Liver (tissue), 9 donors: ENCODE results near the gene LMNTD2. TPM values are rescaled to one million over a fixed set of nuclear protein-coding genes. Genes with fewer than 3 reads are reported as not detected.
A peak's percentile ranks its signal among the peaks of the same experiment; 100 is the strongest.
"Not testable (repeated sequence)": the region's sequence is repeated elsewhere in the genome, so short reads cannot be mapped to it uniquely, and the experiment has no call there.

Experiments used
- DNase-seq: peaks from one replicate; pipeline ENCODE4 v3.0.0-alpha.2; 2017; ENCODE audit warnings: low spot score
- H3K27ac ChIP-seq, 2 donors: one replicate each; pipeline ENCODE4 v1.7.0; 2013; ENCODE audit warnings: inconsistent platforms in 2 of 2, low read length in 2 of 2, control low read depth in 1 of 2, low read depth in 1 of 2, mild to moderate bottlenecking in 1 of 2
- H3K27me3 ChIP-seq, 4 donors: one replicate each; pipeline versions ENCODE4 v1.6.1 to v1.7.0; 2013; ENCODE audit warnings: low read length in 3 of 4, inconsistent platforms in 1 of 4, mild to moderate bottlenecking in 1 of 4, moderate library complexity in 1 of 4; ENCODE audit not compliant: control insufficient read depth in 4 of 4, insufficient read depth in 4 of 4
- H3K36me3 ChIP-seq, 4 donors: one replicate each; pipeline versions ENCODE4 v1.6.1 to v1.7.0; 2013; ENCODE audit warnings: low read length in 3 of 4, mild to moderate bottlenecking in 3 of 4, low read depth in 1 of 4, moderate library complexity in 1 of 4; ENCODE audit not compliant: control insufficient read depth in 4 of 4, insufficient read depth in 3 of 4
- H3K4me1 ChIP-seq, 4 donors: one replicate each; pipeline versions ENCODE4 v1.6.1 to v1.7.0; 2013; ENCODE audit warnings: low read length in 3 of 4, mild to moderate bottlenecking in 3 of 4, moderate library complexity in 1 of 4; ENCODE audit not compliant: control insufficient read depth in 4 of 4, insufficient read depth in 4 of 4
- H3K4me3 ChIP-seq, 3 donors: one replicate each; pipeline versions ENCODE4 v1.6.1 to v1.7.0; 2013; ENCODE audit warnings: low read length in 3 of 3, control low read depth in 1 of 3, low read depth in 1 of 3, mild to moderate bottlenecking in 1 of 3
- H3K9ac ChIP-seq, 2 donors: one replicate each; pipeline ENCODE4 v1.7.0; 2013; ENCODE audit warnings: low read length in 2 of 2, mild to moderate bottlenecking in 2 of 2, moderate library complexity in 2 of 2, control low read depth in 1 of 2, low read depth in 1 of 2
- H3K9me3 ChIP-seq, 4 donors: one replicate each; pipeline versions ENCODE4 v1.6.1 to v1.7.0; 2013; ENCODE audit warnings: low read length in 3 of 4; ENCODE audit not compliant: control insufficient read depth in 4 of 4
- CTCF ChIP-seq: fragments of 150-350 bp; IDR thresholded peaks from 2 replicates; pipeline ENCODE4 v1.5.1; 2017; ENCODE audit warnings: improper control_type of control experiment, low read depth, low read length; ENCODE audit not compliant: missing input control
- EGR1 ChIP-seq, 2 donors: IDR thresholded peaks; 2 replicates each; pipeline ENCODE4 v1.6.1; 2016 to 2018; ENCODE audit warnings: antibody characterized with exemption in 2 of 2, low read depth in 2 of 2
- FOXA1 ChIP-seq: IDR thresholded peaks from 2 replicates; pipeline ENCODE4 v1.6.1; 2016; ENCODE audit warnings: antibody characterized with exemption
- GABPA ChIP-seq, 2 donors: IDR thresholded peaks in 1 of 2; conservative IDR thresholded peaks in 1 of 2; 2 replicates each; pipeline ENCODE4 v1.6.1; 2016; ENCODE audit warnings: antibody characterized with exemption in 2 of 2, mild to moderate bottlenecking in 1 of 2, moderate library complexity in 1 of 2
- HNF4G ChIP-seq: IDR thresholded peaks from 2 replicates; pipeline ENCODE4 v1.6.1; 2016; ENCODE audit warnings: antibody characterized with exemption
- JUND ChIP-seq, 2 donors: IDR thresholded peaks; 2 replicates each; pipeline ENCODE4 v1.6.1; 2016; ENCODE audit warnings: antibody characterized with exemption in 2 of 2
- RAD21 ChIP-seq, 2 donors: IDR thresholded peaks; 2 replicates each; pipeline ENCODE4 v1.6.1; 2016; ENCODE audit warnings: antibody characterized with exemption in 2 of 2, mild to moderate bottlenecking in 2 of 2
- REST ChIP-seq: IDR thresholded peaks from 2 replicates; pipeline ENCODE4 v1.6.1; 2016; ENCODE audit warnings: antibody characterized with exemption, mild to moderate bottlenecking
- RXRA ChIP-seq, 2 donors: IDR thresholded peaks; 2 replicates each; pipeline ENCODE4 v1.6.1; 2017 to 2018; ENCODE audit warnings: antibody characterized with exemption in 2 of 2, mild to moderate bottlenecking in 1 of 2
- SP1 ChIP-seq: IDR thresholded peaks from 2 replicates; pipeline ENCODE4 v1.6.1; 2018; ENCODE audit warnings: antibody characterized with exemption, mild to moderate bottlenecking
- TAF1 ChIP-seq: conservative IDR thresholded peaks from 2 replicates; pipeline ENCODE4 v1.6.1; 2016; ENCODE audit warnings: antibody characterized with exemption, mild to moderate bottlenecking
- YY1 ChIP-seq: IDR thresholded peaks from 2 replicates; pipeline ENCODE4 v1.6.1; 2016; ENCODE audit warnings: antibody characterized with exemption, mild to moderate bottlenecking
- WGBS: extraction: QIAGEN DNeasy Blood & Tissue Kit; methylation state at CpG from one replicate; pipeline ENCODE4 v1.1.7; 2013; 5-methylcytosine and 5-hydroxymethylcytosine counted together
- polyA plus RNA-seq, 2 donors: library from polyadenylated mRNA; stranded (reverse) in 1 of 2; unstranded in 1 of 2; fragments of 200-250 nt in 1 of 2; fragments of >200 nt in 1 of 2; fragmentation: Nextera tagmentation in 1 of 2; extraction: Ambion mirVana in 1 of 2; gene quantifications; one replicate each; pipeline versions ENCODE4 v1.2.1 to v1.2.3, GENCODE V29; 2013 to 2015
- total RNA-seq, 2 donors: library from RNA; depleted of rRNA; stranded (reverse); fragments of >200 nt; gene quantifications; one replicate each; pipeline ENCODE4 v1.2.3, GENCODE V29; 2014
- donor health status: healthy.
- donor health status: healthy.
- donor health status: healthy.
- donor health status: healthy.
- donor health status: healthy.

Gene LMNTD2
- total and polyA plus RNA-seq, 4 donors = 1.2 to 4.6 (median 2.3) TPM

- peaks cover 0 to 2% (median under 1%) of the 10 kb centered on the region in 4 donors for H3K36me3 ChIP-seq
- WGBS = 13% methylated on average over 74 of the region's 74 CpGs
- H3K4me1 ChIP-seq = peaks cover 0 to 5% (median 1%) of the 10 kb centered on the region in 4 donors
- peak overlapping the region in 1 of 3 donors; percentile 17 for H3K4me3 ChIP-seq
- peak overlapping the region; percentile 57 to 59 for H3K27ac ChIP-seq
- no peaks in the 10 kb centered on the region for H3K27me3 ChIP-seq
- H3K9ac ChIP-seq = no peak overlapping the region
- TF ChIP-seq SP1 (peak; percentile 22), HNF4G (no peak), FOXA1 (no peak), TAF1 (no peak), REST (no peak), RXRA (IDR thresholded peaks at IDR 0.05) (no peak), GABPA (IDR thresholded peaks at IDR 0.05 in 1 of 2, conservative IDR thresholded peaks at IDR 0.05 in 1 of 2) (peak in 1 of 2 donors; percentile 38), RAD21 (IDR thresholded peaks at IDR 0.05) (peak; percentile 71 to 78), JUND (IDR thresholded peaks at IDR 0.05) (peak in 1 of 2 donors; percentile 20), EGR1 (IDR thresholded peaks at IDR 0.05; ENCODE audit: low read depth in 2 of 2) (no peak), YY1 (no peak), CTCF (peak; percentile 96)
- peak; percentile 95 for DNase-seq
- H3K9me3 ChIP-seq = no peaks in the 10 kb centered on the region
Observed at GRCh38 chr11:518463-519202, 41.9 kb downstream of the LMNTD2 start.

GRCh38 chr11:516918-517685 lies 43.4 kb downstream of the LMNTD2 start:
- H3K9ac ChIP-seq, H3K27ac ChIP-seq, H3K27me3 ChIP-seq, H3K36me3 ChIP-seq, H3K9me3 ChIP-seq, H3K4me1 ChIP-seq, H3K4me3 ChIP-seq, DNase-seq: not testable (repeated sequence)
- WGBS = 97% methylated on average over 43 of the region's 43 CpGs
